ENCODE results near the gene PTGFRN.

Gene PTGFRN

GRCh38 chr1:116914667-116915066 lies 5.0 kb downstream of the PTGFRN start:
- H3K9me3 ChIP-seq (ENCODE audit: control insufficient read depth, low read length) = no peaks in the 10 kb centered on the region
- H3K36me3 ChIP-seq (ENCODE audit: control insufficient read depth, insufficient read depth, low read length) = no peaks in the 10 kb centered on the region
- no peak overlapping the region for H3K27ac ChIP-seq (ENCODE audit: insufficient read depth, low read length, poor library complexity, severe bottlenecking)
- DNase-seq = no peak
- no peak overlapping the region for H3K4me3 ChIP-seq (ENCODE audit: insufficient read depth, low read depth, low read length, poor library complexity, severe bottlenecking)
- no peaks in the 10 kb centered on the region for H3K27me3 ChIP-seq (replicated peaks; ENCODE audit: control insufficient read depth, insufficient read depth, low read length, poor library complexity, severe bottlenecking)
- H3K4me1 ChIP-seq (ENCODE audit: control insufficient read depth, insufficient read depth, low read length, poor library complexity, severe bottlenecking) = no peaks in the 10 kb centered on the region

- Histone ChIP-seq H3K36me3 (ENCODE audit: control insufficient read depth, insufficient read depth, low read length) (no peaks in the 10 kb centered on the region), H3K9me3 (ENCODE audit: control insufficient read depth, low read length) (no peaks in the 10 kb centered on the region), H3K27ac (ENCODE audit: insufficient read depth, low read length, poor library complexity, severe bottlenecking) (no peak overlapping the region), H3K4me3 (ENCODE audit: insufficient read depth, low read depth, low read length, poor library complexity, severe bottlenecking) (no peak overlapping the region), H3K4me1 (ENCODE audit: control insufficient read depth, insufficient read depth, low read length, poor library complexity, severe bottlenecking) (no peaks in the 10 kb centered on the region), H3K27me3 (replicated peaks; ENCODE audit: control insufficient read depth, insufficient read depth, low read length, poor library complexity, severe bottlenecking) (no peaks in the 10 kb centered on the region)
- no peak for DNase-seq
Measured at GRCh38 chr1:116915086-116915661, 5.5 kb downstream of the PTGFRN start.

GRCh38 chr1:116916002-116916401 lies 6.3 kb downstream of the PTGFRN start:
- Histone ChIP-seq H3K9me3 (ENCODE audit: control insufficient read depth, low read length) (no peaks in the 10 kb centered on the region), H3K4me3 (ENCODE audit: insufficient read depth, low read depth, low read length, poor library complexity, severe bottlenecking) (no peak overlapping the region), H3K27ac (ENCODE audit: insufficient read depth, low read length, poor library complexity, severe bottlenecking) (no peak overlapping the region), H3K36me3 (ENCODE audit: control insufficient read depth, insufficient read depth, low read length) (no peaks in the 10 kb centered on the region), H3K27me3 (replicated peaks; ENCODE audit: control insufficient read depth, insufficient read depth, low read length, poor library complexity, severe bottlenecking) (no peaks in the 10 kb centered on the region), H3K4me1 (ENCODE audit: control insufficient read depth, insufficient read depth, low read length, poor library complexity, severe bottlenecking) (no peaks in the 10 kb centered on the region)
- DNase-seq = no peak

DNA sequence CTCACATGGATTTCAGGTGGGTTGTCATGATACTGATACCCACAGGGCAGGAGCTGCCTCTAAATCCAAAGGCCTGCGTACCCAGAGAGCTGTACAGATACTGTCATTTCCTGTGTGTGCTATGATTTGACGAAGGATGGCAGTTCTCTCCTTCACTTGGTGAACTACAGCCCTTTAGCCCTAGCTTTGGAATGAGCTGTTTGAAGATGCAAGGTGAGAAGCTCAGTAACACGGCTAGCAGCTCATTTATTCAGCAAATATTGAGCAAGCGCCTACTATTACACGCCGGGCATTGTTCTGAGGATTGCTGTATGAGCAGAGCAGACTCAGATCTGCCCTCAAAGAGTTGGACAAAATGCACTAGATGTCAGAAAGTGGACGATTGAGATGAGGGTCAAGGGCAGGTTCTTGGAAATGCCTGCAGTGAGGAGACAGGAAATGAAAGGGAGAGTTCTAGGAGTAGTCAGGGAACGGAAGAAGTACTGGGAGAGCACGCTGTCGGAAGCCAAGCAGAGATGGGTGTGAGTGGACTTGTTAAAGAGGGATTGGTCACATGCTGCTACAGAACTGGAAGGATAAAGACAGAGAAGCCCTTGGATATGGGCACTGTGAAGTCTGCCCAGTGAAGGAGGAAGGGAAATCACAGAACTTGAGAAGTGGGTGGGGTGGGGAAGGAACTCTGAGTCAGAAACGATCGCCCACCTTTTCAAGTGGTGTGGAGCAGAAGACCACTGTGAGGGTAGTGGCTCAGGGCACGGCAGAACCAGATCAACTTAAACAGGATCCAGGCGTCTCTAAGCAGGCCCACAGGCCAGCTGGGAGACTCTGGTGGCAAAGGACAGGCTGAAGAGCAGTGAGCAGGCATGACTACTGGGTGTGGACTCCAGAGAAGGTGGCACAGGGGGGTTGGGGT lies 7.1 kb downstream of the PTGFRN start:
- no peaks in the 10 kb centered on the region for H3K9me3 ChIP-seq (ENCODE audit: control insufficient read depth, low read length)
- H3K27ac ChIP-seq (ENCODE audit: insufficient read depth, low read length, poor library complexity, severe bottlenecking) = no peak overlapping the region
- H3K27me3 ChIP-seq (replicated peaks; ENCODE audit: control insufficient read depth, insufficient read depth, low read length, poor library complexity, severe bottlenecking) = no peaks in the 10 kb centered on the region
- DNase-seq = no peak
- no peak overlapping the region for H3K4me3 ChIP-seq (ENCODE audit: insufficient read depth, low read depth, low read length, poor library complexity, severe bottlenecking)
- H3K36me3 ChIP-seq (ENCODE audit: control insufficient read depth, insufficient read depth, low read length) = no peaks in the 10 kb centered on the region
- no peaks in the 10 kb centered on the region for H3K4me1 ChIP-seq (ENCODE audit: control insufficient read depth, insufficient read depth, low read length, poor library complexity, severe bottlenecking)

- DNase-seq = no peak
- no peaks in the 10 kb centered on the region for H3K4me1 ChIP-seq (ENCODE audit: control insufficient read depth, insufficient read depth, low read length, poor library complexity, severe bottlenecking)
- no peak overlapping the region for H3K4me3 ChIP-seq (ENCODE audit: insufficient read depth, low read depth, low read length, poor library complexity, severe bottlenecking)
- H3K36me3 ChIP-seq (ENCODE audit: control insufficient read depth, insufficient read depth, low read length) = no peaks in the 10 kb centered on the region
- no peaks in the 10 kb centered on the region for H3K9me3 ChIP-seq (ENCODE audit: control insufficient read depth, low read length)
- no peak overlapping the region for H3K27ac ChIP-seq (ENCODE audit: insufficient read depth, low read length, poor library complexity, severe bottlenecking)
- no peaks in the 10 kb centered on the region for H3K27me3 ChIP-seq (replicated peaks; ENCODE audit: control insufficient read depth, insufficient read depth, low read length, poor library complexity, severe bottlenecking)
Measured at GRCh38 chr1:116918714-116919357, 9.1 kb downstream of the PTGFRN start.

DNA sequence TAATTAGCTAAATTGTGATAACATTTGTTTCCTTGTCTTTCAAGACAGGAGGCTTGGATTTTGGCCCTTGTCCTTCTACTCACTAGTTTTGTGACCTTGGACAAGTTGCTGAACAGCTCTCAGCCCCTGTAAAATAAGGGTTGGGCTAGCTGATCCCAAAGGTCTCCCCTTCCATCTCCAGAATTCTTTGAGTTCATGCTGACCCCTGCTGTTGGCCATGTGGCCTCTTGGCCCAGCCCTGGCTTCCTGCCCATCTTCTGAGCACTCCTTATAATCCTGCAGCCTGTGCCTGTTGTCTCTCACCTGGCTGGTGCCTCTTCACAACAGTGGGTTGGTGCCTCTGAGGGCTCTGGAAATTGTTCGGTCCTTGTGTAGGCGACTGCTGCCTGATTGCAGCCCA lies 10.1 kb downstream of the PTGFRN start:
- H3K4me3 ChIP-seq (ENCODE audit: insufficient read depth, low read depth, low read length, poor library complexity, severe bottlenecking) = no peak overlapping the region
- H3K36me3 ChIP-seq (ENCODE audit: control insufficient read depth, insufficient read depth, low read length) = no peaks in the 10 kb centered on the region
- no peak overlapping the region for H3K27ac ChIP-seq (ENCODE audit: insufficient read depth, low read length, poor library complexity, severe bottlenecking)
- no peaks in the 10 kb centered on the region for H3K4me1 ChIP-seq (ENCODE audit: control insufficient read depth, insufficient read depth, low read length, poor library complexity, severe bottlenecking)
- H3K27me3 ChIP-seq (replicated peaks; ENCODE audit: control insufficient read depth, insufficient read depth, low read length, poor library complexity, severe bottlenecking) = no peaks in the 10 kb centered on the region
- DNase-seq = no peak
- H3K9me3 ChIP-seq (ENCODE audit: control insufficient read depth, low read length) = no peaks in the 10 kb centered on the region

DNA sequence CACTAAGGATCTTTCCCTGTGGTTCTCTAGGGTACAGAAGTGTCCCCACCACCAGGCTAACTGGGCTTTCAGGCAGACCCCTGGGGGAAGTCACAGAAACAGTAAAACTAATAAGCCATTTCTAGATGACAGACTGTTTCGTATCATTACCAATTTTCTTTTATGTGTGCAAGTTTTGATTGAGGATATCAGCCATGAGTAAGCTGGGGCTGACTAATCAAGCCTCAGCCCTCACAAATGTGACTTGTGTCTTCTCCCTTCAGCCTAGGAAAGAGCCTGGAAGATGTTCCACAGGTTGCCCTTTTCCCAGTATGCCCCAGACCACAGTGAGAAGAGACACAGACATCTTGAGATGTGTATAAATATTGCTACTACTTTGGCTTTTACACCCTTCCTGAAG lies 10.5 kb downstream of the PTGFRN start:
- Histone ChIP-seq H3K27ac (ENCODE audit: insufficient read depth, low read length, poor library complexity, severe bottlenecking) (no peak overlapping the region), H3K4me1 (ENCODE audit: control insufficient read depth, insufficient read depth, low read length, poor library complexity, severe bottlenecking) (no peaks in the 10 kb centered on the region), H3K9me3 (ENCODE audit: control insufficient read depth, low read length) (no peaks in the 10 kb centered on the region), H3K4me3 (ENCODE audit: insufficient read depth, low read depth, low read length, poor library complexity, severe bottlenecking) (no peak overlapping the region), H3K27me3 (replicated peaks; ENCODE audit: control insufficient read depth, insufficient read depth, low read length, poor library complexity, severe bottlenecking) (no peaks in the 10 kb centered on the region), H3K36me3 (ENCODE audit: control insufficient read depth, insufficient read depth, low read length) (no peaks in the 10 kb centered on the region)
- DNase-seq = no peak

DNA sequence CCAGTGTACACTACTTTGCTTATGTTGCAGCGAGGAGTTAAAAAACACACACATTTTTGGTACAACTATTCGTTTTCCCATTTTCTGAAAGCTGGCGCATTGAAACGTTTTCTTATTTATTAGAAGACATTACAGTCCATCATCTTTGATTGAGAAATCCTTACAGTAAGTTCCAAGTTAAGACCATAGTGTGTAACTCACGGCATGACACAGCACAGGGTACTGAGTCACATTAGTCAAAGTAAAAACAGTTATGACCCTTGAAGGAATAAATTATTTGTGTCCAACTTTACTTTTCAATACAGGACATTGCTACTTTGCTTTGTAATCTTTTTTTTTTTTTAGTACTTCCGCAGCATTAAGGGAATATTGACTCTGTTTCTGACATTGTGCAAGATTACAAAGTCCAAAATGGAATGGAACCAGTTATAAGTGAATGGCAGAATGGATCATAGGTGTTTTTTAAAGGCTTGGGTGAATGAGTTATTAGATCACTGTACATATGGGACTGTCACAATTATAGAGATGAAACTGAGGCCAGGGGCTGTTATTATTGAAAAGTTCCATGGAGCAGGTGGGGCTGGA lies 11.7 kb downstream of the PTGFRN start:
- H3K27me3 ChIP-seq (replicated peaks; ENCODE audit: control insufficient read depth, insufficient read depth, low read length, poor library complexity, severe bottlenecking) = no peaks in the 10 kb centered on the region
- no peak for DNase-seq
- H3K4me3 ChIP-seq (ENCODE audit: insufficient read depth, low read depth, low read length, poor library complexity, severe bottlenecking) = no peak overlapping the region
- no peaks in the 10 kb centered on the region for H3K4me1 ChIP-seq (ENCODE audit: control insufficient read depth, insufficient read depth, low read length, poor library complexity, severe bottlenecking)
- no peaks in the 10 kb centered on the region for H3K9me3 ChIP-seq (ENCODE audit: control insufficient read depth, low read length)
- H3K27ac ChIP-seq (ENCODE audit: insufficient read depth, low read length, poor library complexity, severe bottlenecking) = no peak overlapping the region
- no peaks in the 10 kb centered on the region for H3K36me3 ChIP-seq (ENCODE audit: control insufficient read depth, insufficient read depth, low read length)

- Histone ChIP-seq H3K4me1 (ENCODE audit: control insufficient read depth, insufficient read depth, low read length, poor library complexity, severe bottlenecking) (no peaks in the 10 kb centered on the region), H3K36me3 (ENCODE audit: control insufficient read depth, insufficient read depth, low read length) (no peaks in the 10 kb centered on the region), H3K27me3 (replicated peaks; ENCODE audit: control insufficient read depth, insufficient read depth, low read length, poor library complexity, severe bottlenecking) (no peaks in the 10 kb centered on the region), H3K9me3 (ENCODE audit: control insufficient read depth, low read length) (no peaks in the 10 kb centered on the region), H3K27ac (ENCODE audit: insufficient read depth, low read length, poor library complexity, severe bottlenecking) (no peak overlapping the region), H3K4me3 (ENCODE audit: insufficient read depth, low read depth, low read length, poor library complexity, severe bottlenecking) (no peak overlapping the region)
- DNase-seq = no peak
Measured at GRCh38 chr1:116921937-116922336, 12.2 kb downstream of the PTGFRN start.

DNA sequence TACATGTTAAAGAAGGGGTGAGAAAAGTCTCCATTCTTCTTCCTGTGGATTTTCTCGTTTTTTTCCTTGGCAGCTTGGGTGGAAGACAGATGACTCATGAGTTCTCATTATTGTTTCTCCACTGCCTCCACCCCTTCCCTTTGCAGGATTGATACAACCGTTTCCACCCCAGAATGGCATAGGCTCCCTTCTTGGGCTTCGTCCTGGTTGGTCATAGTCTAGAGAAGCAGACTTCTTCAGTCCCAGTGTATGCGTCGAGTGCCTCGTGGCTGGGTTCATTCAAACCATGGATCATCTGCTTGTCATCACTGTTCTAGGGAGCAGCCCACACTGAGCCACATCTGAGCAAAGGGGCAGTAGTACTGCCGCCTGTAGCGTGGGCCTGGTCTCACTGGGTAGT lies 13.7 kb downstream of the PTGFRN start:
- H3K36me3 ChIP-seq (ENCODE audit: control insufficient read depth, insufficient read depth, low read length) = no peaks in the 10 kb centered on the region
- H3K27me3 ChIP-seq (replicated peaks; ENCODE audit: control insufficient read depth, insufficient read depth, low read length, poor library complexity, severe bottlenecking) = no peaks in the 10 kb centered on the region
- no peak overlapping the region for H3K27ac ChIP-seq (ENCODE audit: insufficient read depth, low read length, poor library complexity, severe bottlenecking)
- no peaks in the 10 kb centered on the region for H3K9me3 ChIP-seq (ENCODE audit: control insufficient read depth, low read length)
- H3K4me3 ChIP-seq (ENCODE audit: insufficient read depth, low read depth, low read length, poor library complexity, severe bottlenecking) = no peak overlapping the region
- no peak for DNase-seq
- H3K4me1 ChIP-seq (ENCODE audit: control insufficient read depth, insufficient read depth, low read length, poor library complexity, severe bottlenecking) = no peaks in the 10 kb centered on the region
